GM18507 (cell line): Measurements from ENCODE around the gene HEBP1.

Experiments
- DNase-seq: peaks from one replicate; pipeline ENCODE4 v3.0.0; 2011; ENCODE audit warnings: low read depth; ENCODE audit not compliant: insufficient read length; ENCODE audit errors: extremely low spot score
- FAIRE-seq: peaks from 2 replicates; lab custom pipeline; 2011; peaks lifted over from hg19 to GRCh38; lab: Jason Lieb, UNC

HEBP1 gene

DNA sequence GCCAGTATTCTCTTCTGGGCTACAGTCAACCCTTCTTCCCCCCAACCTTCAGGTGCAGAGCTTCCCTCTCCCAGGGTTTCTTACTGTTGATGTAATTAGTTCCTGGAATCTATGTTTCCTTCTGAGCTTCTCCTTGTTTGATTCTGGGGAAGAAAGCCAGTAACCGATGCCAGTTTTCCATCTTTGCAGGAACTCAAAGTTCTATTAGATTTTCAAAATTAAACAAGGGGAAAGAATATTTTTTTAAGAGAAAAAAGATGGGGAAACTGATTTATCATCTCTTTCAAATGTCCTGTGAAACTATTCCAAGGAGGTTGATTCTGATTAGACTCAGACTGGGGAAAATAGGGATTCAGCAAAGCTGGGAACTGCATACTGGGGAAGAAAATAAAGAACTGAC lies 26.2 kb upstream of the HEBP1 start:
- DNase-seq (no peak), FAIRE-seq (no peak)

DNA sequence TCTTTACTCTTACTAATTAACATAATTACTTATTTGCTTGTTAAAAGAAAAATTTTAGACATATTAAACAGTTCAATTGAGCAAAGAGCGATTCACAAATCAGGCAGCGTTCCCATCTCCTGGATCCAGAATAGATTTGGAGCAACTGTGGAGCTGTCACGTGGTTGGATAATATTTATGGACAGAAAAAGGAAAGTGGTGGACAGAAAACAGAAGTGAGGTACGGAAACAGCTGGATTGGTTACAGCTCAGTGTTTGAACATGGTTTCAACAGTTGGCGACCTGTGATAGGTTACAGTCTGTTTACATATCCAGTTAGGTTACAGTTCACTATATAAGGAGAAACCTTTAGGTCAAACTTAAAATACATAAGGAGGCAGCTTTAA lies 24.5 kb upstream of the HEBP1 start:
- FAIRE-seq (no peak), DNase-seq (no peak)

DNA sequence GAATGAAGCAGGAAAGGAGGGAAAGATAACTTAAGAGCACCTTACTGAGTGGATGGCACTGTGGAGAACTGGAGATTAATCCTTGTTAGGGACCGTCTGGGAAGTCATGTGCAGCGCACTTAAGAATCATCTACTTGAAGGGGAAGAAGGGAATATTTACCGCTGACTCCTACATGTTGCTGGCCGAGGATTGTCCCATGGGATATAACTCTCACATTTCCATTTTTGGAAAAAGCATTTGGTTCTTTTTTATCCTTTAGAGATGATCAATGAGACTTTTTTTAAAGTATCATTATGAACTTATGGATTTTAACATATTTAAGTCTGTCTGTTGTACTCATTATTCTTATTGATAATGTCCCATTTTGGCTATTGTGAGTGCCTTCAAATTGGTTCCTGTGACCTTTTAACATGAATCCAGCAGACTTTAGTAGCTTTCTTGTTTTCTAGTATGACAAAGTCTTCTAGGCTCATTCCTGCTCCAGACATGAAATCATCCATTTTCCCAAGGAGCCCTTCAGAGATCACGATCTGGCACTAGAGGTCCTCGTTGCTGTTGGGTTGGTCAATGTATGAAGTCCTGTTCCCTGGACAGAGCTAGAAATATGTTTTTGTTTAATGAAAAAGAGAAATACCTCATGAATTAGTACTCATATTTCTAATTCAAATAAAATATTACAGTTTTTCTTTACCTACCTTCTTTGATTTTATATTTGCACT lies 23.9 kb upstream of the HEBP1 start:
- DNase-seq (no peak), FAIRE-seq (peak; percentile 49)

DNA sequence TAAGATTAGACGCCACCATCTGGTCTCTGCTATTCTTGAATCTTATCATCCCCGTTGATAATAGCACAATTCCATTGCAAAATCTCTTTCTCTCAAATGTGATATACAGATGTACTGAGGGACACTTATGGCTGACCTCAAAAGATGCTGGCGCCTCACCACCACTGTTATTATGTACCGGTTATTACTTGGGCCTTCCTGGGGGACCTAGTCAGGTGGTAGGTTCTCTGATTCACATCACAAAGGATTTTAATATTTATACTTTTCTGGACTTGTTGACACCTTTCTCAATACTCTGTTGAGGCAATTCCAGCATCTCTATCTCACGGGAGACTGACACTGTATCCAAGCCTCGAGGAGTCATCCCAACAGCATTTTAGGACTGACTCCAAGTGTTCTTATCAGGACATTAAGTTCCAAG lies 22.8 kb upstream of the HEBP1 start:
- DNase-seq = no peak

DNA sequence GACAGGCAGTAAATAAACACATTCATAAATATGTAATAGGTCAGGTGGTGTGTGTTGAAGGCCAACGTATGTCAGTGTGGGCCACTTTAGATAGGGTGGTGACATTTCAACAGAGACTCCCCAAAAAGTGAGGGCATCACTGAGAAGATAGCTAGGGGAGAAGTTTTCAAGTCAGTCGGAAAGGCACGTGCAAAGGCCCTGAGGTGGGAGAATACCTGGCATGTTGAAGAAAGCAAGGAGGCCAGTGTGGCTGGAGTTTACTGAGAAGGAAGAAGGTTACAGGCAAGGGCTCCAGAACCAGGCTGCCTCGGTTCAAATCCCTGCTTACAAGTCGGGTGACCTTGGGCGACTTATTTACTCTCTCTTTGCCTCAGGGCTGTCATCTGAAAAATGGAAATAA lies 11.0 kb upstream of the HEBP1 start:
- DNase-seq (no peak), FAIRE-seq (no peak)

More for the DNA sequence above, 22.8 kb upstream of the HEBP1 start:
- FAIRE-seq = no peak

DNA sequence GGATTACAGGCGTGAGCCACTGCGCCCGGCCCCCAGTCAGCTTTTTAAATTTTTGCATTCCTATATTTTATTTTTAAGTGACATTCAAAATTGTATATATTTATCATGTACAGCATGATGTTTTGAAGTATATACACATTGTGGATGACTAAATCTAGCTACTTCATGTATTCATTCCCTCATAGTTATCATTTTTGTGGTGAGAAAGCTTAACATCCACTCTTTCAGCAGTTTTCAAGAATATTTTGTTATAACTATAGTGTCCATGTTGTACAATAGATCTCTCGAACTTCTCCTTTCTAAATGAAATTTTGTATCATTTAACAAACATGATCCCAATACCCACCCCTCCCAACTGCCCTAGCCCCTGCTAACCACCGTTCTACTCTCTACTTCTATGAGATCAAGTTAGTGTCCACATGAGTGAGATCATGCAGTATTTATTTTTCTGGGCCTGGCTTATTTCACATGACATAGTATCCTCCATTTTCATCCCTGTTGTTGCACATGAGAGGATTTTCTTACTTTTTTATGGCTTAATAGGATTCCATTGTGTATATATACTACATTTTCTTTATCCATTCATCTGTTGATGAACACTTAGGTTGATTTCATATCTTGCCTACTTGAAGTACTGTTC lies 8.8 kb upstream of the HEBP1 start:
- DNase-seq (no peak), FAIRE-seq (no peak)

DNA sequence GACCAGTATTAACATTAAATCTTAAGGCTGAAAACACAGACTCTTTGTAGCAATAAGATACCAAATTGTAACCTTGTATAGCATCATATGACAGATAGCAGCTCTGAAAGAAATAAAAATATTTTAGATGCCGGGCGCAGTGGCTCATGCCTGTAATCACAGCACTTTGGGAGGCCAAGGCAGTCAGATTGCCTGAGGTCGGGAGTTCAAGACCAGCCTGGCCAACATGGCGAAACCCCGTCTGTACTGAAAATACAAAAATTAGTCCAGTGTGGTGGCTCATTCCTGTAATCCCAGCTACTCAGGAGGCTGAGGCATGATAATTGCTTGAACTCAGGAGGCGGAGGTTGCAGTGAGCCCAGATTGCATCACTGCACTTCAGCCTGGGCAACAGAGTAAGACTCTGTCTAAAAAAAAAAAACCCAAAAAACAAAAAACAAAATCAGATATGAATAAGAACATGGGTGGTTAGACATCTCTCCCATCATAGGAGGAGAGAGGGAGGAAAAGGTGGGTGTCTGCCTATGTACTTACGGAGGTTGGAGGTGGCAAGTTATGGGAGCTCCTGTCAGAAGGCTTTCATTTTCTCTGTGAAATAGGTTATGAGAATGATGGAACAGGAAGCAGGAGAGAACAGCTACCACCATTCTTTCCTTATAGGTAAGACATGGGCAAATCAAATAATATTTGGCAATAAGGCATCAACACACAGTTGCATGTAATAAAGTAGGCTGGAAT lies 7.6 kb upstream of the HEBP1 start:
- DNase-seq (no peak), FAIRE-seq (no peak)

DNA sequence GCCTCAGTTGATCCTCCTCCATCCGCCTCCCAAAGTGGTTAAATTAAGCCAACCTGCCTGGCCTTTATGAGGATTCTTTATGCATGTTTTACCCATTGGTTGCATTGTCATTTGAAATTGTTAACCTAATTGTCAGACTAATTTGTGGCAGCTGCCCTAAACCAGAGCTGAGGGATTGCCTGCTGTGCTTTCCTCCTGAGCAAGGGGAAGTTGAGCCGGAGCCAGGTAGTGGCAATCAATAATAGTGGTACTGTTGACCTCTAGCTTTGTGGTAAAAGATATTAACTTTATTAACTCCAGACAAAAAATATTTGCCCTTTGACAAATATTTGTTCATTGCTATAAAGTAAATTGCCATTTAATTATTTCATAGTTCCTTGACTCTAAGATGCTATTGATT lies 5.6 kb upstream of the HEBP1 start:
- no peak for DNase-seq
- no peak for FAIRE-seq

DNA sequence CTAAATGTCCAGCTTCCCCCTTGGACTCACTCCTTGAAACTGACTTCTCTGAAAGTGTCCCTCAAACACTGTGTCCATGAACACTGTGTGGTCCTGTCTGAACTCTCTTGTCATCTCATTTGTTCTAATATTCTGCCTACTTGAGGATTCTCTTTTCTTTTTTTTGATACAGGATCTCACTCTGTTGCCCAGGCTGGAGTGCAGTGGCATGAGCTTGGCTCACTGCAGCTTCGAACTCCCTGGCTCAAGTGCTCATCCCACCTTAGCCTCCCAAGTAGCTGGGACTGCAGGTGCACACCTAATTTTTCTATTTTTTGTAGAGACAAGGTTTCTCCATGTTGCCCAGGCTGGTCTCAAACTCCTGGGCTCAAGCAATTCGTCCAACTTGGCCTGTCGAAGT lies 4.9 kb upstream of the HEBP1 start:
- FAIRE-seq (no peak), DNase-seq (no peak)

DNA sequence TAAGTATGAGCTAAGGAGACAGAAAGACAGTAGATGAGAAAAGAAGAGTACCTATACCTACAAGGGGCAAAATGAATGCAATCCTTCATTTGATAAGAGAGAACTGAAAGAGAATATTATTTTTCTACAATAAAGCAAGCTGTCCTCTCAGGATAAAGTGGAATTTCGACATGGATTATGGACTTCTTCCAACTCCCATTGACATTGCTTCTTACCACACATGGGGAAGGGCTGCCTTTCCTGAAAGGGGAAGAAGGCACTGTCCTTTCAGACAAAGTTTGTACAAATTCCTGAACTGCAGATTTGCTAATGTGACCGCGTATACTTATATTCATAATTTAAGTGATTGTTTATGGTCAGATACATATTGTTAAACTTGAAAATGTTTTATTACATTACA lies 4.3 kb upstream of the HEBP1 start:
- no peak for FAIRE-seq

DNA sequence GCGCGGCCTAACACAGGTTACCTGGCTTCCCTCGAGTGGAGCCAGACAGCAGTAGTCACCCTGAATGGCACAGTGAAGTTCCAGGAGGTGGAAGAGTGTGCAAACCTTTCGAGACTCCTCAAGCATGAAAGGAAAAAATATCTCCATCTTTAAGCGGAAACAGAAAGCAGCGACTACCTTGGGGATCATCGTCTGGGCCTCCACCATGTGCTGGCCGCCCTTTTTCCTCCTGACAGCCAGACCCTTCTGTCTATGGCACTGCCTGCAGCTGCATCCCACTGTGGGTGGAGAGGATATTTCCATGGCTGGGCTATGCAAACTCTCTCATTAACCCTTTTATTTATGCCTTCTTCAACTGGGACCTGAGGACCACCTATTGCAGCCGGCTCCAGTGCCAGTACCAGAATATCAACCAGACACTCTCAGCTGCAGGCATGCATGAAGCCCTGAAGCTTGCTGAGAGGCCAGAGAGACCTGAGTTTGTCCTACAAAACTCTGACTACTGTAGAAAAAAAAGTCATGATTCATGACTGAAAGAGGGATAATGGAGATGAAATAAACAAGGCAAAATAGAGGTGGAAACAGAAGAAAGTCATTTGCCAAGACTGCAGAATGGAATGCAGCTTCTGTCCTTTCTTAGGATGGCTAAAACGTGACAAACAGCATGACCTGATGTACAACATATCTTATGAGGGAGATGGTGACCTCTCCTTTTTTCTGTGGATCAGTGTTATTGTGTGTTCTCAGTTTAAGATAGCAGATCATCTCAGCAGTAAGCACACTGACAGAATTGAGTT lies 2.4 kb upstream of the HEBP1 start:
- FAIRE-seq (no peak), DNase-seq (no peak)

More for the DNA sequence above, 4.3 kb upstream of the HEBP1 start:
- DNase-seq = no peak

DNA sequence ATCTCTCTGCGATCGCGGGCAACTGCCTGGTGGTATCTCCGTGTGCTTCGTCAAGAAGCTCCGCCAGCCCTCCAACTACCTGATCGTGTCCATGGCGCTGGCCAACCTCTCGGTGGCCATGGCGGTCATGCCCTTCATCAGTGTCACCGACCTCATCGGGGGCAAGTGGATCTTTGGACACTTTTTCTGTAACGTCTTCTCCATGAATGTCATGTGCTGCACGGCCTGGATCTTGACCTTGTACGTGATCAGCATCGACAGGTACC lies 1.6 kb upstream of the HEBP1 start:
- no peak for DNase-seq
- FAIRE-seq = no peak

DNA sequence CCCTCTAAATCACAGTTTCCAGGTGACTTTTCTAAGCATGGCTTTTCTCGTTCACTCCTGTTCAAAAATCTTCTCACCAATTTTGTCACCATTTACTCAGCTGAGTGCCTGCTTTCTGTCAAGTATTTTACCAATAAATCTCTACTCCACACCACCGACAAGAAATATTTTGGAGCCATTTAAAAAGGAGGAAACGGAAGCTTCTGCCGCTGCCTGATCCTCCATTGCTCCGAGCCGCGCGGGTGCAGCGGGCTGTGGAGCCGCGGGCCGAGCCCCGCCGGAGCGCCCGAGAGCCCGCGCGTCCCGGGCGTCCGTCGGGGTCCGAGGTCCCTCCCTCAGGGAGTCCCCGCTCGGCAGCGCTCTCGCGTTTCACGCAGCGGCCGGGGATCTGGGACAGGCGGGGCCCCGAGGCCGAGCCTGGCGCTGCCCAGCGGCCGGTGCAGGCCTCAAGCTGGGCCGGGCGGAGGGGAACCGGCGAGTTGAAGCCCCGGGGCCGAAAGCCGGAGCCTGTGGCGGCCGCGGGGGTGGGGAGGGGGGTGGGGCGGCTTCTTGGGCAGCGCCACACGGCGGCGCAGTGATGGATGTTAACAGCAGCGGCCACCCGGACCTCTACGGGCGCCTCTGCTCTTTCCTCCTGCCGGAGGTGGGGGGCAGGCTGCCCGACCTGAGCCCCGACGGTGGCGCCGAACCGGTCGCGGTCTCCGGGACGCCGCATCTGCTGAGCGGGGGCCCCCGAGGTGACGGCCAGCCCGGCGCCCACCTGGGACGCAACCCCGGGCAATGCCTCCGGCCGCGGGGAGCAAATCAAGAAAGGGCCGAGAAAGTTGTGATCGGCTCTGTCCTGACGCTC lies 1.1 kb upstream of the HEBP1 start:
- FAIRE-seq = no peak
- DNase-seq = no peak

DNA sequence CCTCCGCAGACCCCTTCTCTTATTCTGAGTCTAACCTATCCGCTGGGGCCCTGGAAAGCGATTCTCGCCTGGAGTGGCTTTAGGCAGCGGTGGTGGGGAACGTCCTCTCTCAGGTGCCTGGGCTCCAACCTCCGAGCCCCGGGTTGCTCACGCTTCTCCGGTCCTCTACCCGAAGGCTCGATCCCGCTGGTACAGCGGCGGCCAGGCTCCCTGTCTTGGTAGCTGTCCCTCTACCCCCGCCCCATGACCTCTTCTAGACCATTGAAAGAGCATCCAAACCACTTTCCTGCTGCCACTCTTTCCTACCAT lies 505 bp upstream of the HEBP1 start:
- DNase-seq (no peak), FAIRE-seq (no peak)

DNA sequence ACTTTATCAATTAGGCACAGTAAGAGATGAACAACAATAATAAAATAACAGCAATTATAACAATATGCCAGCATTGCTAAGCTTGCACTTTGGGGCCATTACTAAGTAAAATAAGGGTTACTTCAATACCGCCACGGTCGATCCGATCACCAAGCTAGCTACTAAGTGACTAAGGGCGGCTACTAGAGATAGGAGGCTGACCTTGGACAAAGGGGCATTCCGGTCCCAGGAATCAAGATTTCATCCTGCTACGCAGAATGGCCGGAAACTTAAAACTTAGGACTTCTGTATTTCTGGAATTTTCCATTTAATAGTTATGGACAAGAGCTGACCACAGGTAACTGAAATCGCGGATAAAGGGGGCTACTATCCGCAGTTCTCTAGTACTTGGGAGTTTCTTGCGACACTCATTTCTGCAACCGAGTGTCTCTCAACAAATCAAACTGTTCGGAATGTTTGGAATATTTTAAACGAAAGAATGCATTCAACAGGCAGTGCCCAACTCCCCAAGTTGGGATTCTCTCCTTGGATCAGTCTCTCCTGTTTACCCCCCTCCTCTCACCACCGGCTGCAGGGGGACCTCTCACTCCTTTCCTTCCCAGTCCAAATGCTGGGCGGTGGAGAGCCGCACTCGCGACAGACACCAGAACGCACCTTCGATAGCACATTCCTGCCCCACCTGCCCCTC lies 650 bp downstream of the HEBP1 start:
- FAIRE-seq = no peak

DNA sequence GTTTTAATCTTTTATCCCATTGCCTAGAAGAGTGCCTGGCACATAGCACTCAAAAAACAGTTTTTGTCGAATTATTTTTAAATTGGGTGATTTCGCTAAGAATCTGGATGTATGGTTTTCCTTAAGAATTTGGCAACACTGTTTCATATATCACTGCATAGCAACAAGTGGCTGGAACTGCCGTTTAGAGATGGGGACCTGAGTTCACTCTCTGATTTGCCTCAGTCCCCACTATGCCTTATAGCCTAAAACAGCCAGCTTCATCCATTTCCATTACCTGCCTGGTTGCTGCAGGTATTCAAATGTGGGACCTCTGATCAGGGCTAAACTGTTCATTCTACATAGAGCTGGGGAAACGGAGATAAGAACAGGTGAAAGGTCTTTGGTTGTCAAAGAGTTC lies 1.8 kb downstream of the HEBP1 start:
- FAIRE-seq (no peak), DNase-seq (no peak)

More for the DNA sequence above, 650 bp downstream of the HEBP1 start:
- DNase-seq = no peak

DNA sequence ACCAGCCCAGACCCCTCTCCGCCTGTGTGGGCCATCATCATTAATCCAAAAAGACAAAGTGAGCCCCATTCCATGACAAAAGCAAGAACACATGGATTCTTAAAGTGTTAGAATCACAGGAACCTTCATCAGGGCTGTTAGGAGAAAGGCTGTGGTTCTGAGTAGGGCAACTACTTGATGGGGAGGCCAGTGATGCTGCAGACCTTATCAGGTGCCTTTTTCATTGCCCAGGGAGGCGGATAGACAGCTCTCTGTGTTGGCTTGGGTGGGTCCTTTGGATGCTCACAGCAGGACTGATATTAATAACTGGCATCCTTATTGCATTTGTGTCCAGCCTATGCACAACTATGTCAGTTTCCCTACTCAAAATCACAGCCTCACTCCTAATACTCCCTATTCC lies 2.3 kb downstream of the HEBP1 start:
- DNase-seq (no peak), FAIRE-seq (no peak)

DNA sequence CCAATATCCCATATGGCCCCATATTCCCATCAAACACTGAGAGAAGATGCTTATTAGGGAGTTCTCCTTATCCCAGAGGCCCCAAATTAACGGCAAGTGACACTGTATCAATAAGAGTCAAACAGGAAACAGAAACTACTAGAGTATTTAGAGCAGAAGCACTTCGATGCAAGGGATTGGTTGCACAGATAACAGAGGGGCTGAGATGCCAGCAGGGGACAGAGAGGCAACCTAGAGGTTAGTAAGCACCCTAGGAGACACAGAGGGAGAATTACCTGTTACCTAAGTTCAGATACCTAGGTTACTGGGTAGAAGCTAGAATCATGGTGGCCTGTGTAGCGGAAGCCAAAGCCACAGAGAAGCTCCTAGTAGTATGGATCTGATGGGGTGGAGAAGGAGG lies 2.9 kb downstream of the HEBP1 start:
- FAIRE-seq = no peak

DNA sequence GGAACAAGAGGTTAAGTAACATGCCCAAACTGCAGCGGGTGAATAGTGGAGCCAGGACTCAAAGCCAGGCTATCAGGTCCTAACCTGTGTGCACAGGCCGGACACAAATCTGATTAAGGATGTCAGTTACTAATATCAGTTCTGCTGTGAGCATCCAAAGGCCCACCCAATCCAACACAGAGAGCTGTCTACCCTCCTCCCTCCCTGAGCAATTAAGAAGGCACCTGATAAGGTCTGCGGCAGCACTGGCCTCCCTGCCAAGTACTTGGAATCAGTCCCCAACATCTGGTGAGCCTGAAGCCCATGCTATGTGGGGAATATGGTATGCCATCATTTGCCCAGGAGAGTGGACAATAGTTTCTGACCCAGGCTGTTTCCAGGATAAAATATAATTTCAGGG lies 3.9 kb downstream of the HEBP1 start:
- FAIRE-seq = no peak

More for the DNA sequence above, 2.9 kb downstream of the HEBP1 start:
- DNase-seq = no peak

More for the DNA sequence above, 3.9 kb downstream of the HEBP1 start:
- no peak for DNase-seq
